ENCODE data around the gene POLD3.
A peak's percentile ranks its signal among the peaks of the same experiment; 100 is the strongest.
"Not testable (repeated sequence)": the region's sequence is repeated elsewhere in the genome, so short reads cannot be mapped to it uniquely, and the experiment has no call there.

POLD3 gene

GRCh38 chr11:74639533-74639932, 47.2 kb downstream of the POLD3 start:
- no peak for DNase-seq

- no peak for DNase-seq
Measured at GRCh38 chr11:74641289-74641688, 48.9 kb downstream of the POLD3 start.

GRCh38 chr11:74641905-74642304, 49.5 kb downstream of the POLD3 start:
- DNase-seq = no peak

- DNase-seq = no peak
Measured at GRCh38 chr11:74642912-74643311, 50.5 kb downstream of the POLD3 start.

- DNase-seq = no peak
Measured at GRCh38 chr11:74644081-74644480, 51.7 kb downstream of the POLD3 start.

- DNase-seq = no peak
Measured at GRCh38 chr11:74646215-74646614, 53.8 kb downstream of the POLD3 start.

- DNase-seq = no peak
Measured at GRCh38 chr11:74646954-74647353, 54.6 kb downstream of the POLD3 start.

- DNase-seq = no peak
Measured at GRCh38 chr11:74647404-74647803, 55.0 kb downstream of the POLD3 start.

GRCh38 chr11:74647831-74648230, 55.4 kb downstream of the POLD3 start:
- DNase-seq = no peak

GRCh38 chr11:74648894-74649293, 56.5 kb downstream of the POLD3 start:
- DNase-seq = no peak

GRCh38 chr11:74650498-74650897, 58.1 kb downstream of the POLD3 start:
- DNase-seq = peak; percentile 48

- no peak for DNase-seq
Measured at GRCh38 chr11:74654976-74655375, 62.6 kb downstream of the POLD3 start.

- not testable (repeated sequence) for DNase-seq
Measured at GRCh38 chr11:74659124-74659523, 66.7 kb downstream of the POLD3 start.

- DNase-seq = no peak
Measured at GRCh38 chr11:74662487-74663103, 70.2 kb downstream of the POLD3 start.

- no peak for DNase-seq
Measured at GRCh38 chr11:74663315-74663714, 70.9 kb downstream of the POLD3 start.

GRCh38 chr11:74669211-74670160, 77.1 kb downstream of the POLD3 start:
- no peak for DNase-seq

- no peak for DNase-seq
Measured at GRCh38 chr11:74670171-74670570, 77.8 kb downstream of the POLD3 start.

- DNase-seq = no peak
Measured at GRCh38 chr11:74671520-74672196, 79.3 kb downstream of the POLD3 start.

- DNase-seq = no peak
Measured at GRCh38 chr11:74672332-74672955, 80.1 kb downstream of the POLD3 start.

GRCh38 chr11:74672956-74673692, 80.7 kb downstream of the POLD3 start:
- DNase-seq = no peak

- no peak for DNase-seq
Measured at GRCh38 chr11:74673693-74674360, 81.4 kb downstream of the POLD3 start.

- no peak for DNase-seq
Measured at GRCh38 chr11:74675761-74676160, 83.4 kb downstream of the POLD3 start.
